IPS-20b (cell line): Measurements from ENCODE around the gene SULT6B1.
A peak's percentile ranks its signal among the peaks of the same experiment; 100 is the strongest.

Experiments used
- H3K27ac ChIP-seq: one replicate; pipeline ENCODE4 v1.5.1; 2013; ENCODE audit warnings: low read length
- H3K27me3 ChIP-seq: 2 replicates; pipeline ENCODE4 v1.6.1; 2013; ENCODE audit warnings: mild to moderate bottlenecking, low read length, inconsistent platforms; ENCODE audit not compliant: insufficient read depth
- H3K36me3 ChIP-seq: 2 replicates; pipeline ENCODE4 v1.6.1; 2013; ENCODE audit warnings: low read depth, mild to moderate bottlenecking, inconsistent platforms, low read length, moderate library complexity; ENCODE audit not compliant: insufficient read depth
- H3K4me1 ChIP-seq: 2 replicates; pipeline ENCODE4 v1.6.1; 2013; ENCODE audit warnings: mild to moderate bottlenecking, control low read depth, inconsistent platforms, low read length, moderate library complexity; ENCODE audit not compliant: insufficient read depth
- H3K4me3 ChIP-seq: 2 replicates; pipeline ENCODE4 v1.5.1; 2013; ENCODE audit warnings: mild to moderate bottlenecking, low read length, inconsistent platforms
- H3K9ac ChIP-seq: 2 replicates; pipeline ENCODE4 v1.6.1; 2013; ENCODE audit warnings: low read depth, mild to moderate bottlenecking, inconsistent platforms, low read length, moderate library complexity
- H3K9me3 ChIP-seq: 2 replicates; pipeline ENCODE4 v1.6.1; 2013; ENCODE audit warnings: mild to moderate bottlenecking, low read depth, low read length, inconsistent platforms; ENCODE audit not compliant: insufficient read depth

The SULT6B1 gene

DNA sequence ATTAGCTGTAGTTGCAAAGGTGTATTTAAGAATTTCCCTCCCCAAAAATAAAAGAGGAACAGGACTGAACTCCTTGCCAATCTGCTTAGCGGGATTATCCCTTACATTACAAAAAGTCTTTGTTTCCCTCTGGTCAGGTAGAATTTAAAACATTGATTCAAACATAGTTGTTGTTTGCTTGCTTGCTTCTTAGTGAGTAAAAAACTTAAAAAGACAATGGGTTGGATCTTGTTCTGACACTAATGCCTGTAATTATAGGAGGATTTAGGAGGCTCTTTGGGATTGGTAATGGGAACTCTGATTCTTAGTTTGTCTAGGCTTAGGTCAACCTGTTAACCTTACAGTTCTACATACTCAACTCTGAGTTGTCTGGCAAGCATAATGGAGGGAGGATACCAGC, 4.1 kb upstream of the SULT6B1 start:
- H3K27me3 ChIP-seq: no peaks in the 10 kb centered on the region
- H3K9ac ChIP-seq: peak overlapping the region; percentile 1; the same call in 1 of the 2 replicates
- no peak overlapping the region for H3K27ac ChIP-seq
- no peaks in the 10 kb centered on the region for H3K9me3 ChIP-seq
- no peaks in the 10 kb centered on the region for H3K36me3 ChIP-seq
- no peak overlapping the region for H3K4me3 ChIP-seq
- H3K4me1 ChIP-seq: peaks cover 36% of the 10 kb centered on the region

DNA sequence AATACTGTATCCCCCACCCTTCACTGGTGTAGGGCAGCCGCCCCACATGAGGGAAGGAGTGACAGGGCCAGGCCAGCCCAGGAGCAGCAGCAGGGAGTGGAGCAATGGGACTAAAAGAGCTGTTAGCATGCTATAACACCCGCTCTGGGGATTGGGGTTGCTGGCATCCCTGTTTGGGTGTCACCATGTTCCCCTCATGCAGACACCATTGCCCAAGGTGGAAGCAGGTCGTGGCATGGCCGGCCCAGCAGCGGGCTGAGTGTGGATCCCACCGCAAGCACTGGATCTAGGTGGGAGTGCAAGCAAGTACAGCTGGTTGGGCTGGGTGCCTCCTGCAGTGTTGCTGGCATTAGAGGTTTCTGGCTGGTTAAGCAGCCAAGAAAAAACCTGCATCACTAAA, 3.3 kb upstream of the SULT6B1 start:
- peak overlapping the region; percentile 38 for H3K9ac ChIP-seq
- no peaks in the 10 kb centered on the region for H3K9me3 ChIP-seq
- H3K36me3 ChIP-seq: no peaks in the 10 kb centered on the region
- no peak overlapping the region for H3K4me3 ChIP-seq
- no peaks in the 10 kb centered on the region for H3K27me3 ChIP-seq
- H3K27ac ChIP-seq: peak overlapping the region; percentile 22
- peaks cover 36% of the 10 kb centered on the region for H3K4me1 ChIP-seq

DNA sequence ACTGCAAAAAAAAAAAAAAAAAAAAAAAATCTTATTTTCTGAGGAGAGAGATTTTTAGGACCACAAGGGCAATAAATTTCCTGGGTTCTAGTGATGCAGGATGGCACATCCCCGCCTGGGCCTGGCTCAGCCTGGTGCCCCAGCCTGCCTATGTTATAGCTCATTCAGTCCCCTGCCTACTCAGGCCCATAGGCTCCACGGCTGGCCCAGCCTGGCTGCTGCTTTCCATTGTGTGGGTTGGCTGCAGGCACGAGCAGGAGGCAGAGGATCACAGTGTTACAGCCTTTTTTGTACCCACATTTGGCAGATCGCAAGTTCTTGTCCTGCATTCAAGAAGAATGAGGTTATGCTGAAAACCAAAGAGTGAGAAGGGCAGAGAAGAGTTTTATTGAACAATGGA, 2.8 kb upstream of the SULT6B1 start:
- Histone ChIP-seq H3K36me3 (no peaks in the 10 kb centered on the region), H3K27ac (peak overlapping the region; percentile 22), H3K27me3 (no peaks in the 10 kb centered on the region), H3K9ac (peak overlapping the region; percentile 38), H3K4me3 (no peak overlapping the region), H3K9me3 (no peaks in the 10 kb centered on the region), H3K4me1 (peaks cover 36% of the 10 kb centered on the region)

DNA sequence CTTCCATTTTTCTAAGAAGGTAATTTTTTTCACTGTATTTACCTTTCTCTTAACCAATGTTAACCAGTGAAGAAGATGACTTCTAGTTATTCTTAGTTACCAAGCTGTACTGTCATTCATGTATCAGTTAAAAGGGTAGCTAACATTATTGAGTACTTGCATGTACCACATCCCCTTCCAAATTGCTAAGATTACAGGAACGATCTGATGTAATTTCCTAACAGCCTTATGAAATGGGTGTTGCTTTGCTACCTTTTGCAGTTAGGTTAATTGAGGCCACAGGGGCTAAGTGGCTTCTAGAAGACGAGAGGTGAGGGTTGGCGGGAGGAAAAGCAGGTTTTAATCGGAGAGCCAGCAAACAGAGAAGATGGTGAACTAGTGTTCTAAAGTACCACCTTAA, 1.8 kb upstream of the SULT6B1 start:
- Histone ChIP-seq H3K36me3 (no peaks in the 10 kb centered on the region), H3K27me3 (no peaks in the 10 kb centered on the region), H3K27ac (peak overlapping the region; percentile 8), H3K9me3 (no peaks in the 10 kb centered on the region), H3K9ac (peak overlapping the region; percentile 8; the same call in 1 of the 2 replicates), H3K4me1 (peaks cover 36% of the 10 kb centered on the region), H3K4me3 (no peak overlapping the region)

DNA sequence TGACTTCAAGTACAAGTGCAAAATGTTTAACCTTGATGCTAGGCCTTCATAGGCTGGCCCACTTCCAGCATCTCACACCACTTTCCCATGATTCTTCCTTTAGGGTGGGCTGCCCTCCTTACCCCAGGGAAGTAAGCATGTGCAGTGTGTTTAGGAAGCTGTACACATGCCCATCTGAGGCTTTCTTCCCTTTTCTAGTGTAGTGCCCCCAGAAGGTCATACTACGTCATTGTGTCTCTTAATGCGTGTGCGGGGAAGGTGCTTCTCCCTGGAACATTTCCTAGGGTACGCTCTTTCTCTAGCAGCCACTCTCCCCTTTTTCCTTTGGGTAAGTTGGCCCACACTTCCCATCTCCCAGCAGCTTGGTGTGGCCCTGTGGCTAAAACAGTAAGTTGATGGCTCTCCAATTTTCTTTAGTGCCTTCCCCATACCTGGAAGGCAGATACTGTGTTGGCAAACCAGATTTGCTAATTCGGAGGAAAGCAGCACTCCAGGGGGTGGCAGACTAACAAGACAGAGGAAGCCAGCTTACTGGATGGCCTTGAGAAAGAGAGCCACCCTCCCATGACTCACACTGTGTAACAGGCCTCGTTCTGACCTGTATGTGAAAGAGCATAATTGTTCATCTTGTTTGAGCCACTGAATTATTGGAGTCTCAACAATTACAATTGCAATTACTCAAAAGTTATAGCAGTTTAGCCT, 1.1 kb upstream of the SULT6B1 start:
- no peaks in the 10 kb centered on the region for H3K27me3 ChIP-seq
- no peaks in the 10 kb centered on the region for H3K9me3 ChIP-seq
- peaks cover 36% of the 10 kb centered on the region for H3K4me1 ChIP-seq
- no peaks in the 10 kb centered on the region for H3K36me3 ChIP-seq
- no peak overlapping the region for H3K4me3 ChIP-seq
- peak overlapping the region; percentile 3 for H3K27ac ChIP-seq
- H3K9ac ChIP-seq: peak overlapping the region; percentile 37; the same call in 1 of the 2 replicates

DNA sequence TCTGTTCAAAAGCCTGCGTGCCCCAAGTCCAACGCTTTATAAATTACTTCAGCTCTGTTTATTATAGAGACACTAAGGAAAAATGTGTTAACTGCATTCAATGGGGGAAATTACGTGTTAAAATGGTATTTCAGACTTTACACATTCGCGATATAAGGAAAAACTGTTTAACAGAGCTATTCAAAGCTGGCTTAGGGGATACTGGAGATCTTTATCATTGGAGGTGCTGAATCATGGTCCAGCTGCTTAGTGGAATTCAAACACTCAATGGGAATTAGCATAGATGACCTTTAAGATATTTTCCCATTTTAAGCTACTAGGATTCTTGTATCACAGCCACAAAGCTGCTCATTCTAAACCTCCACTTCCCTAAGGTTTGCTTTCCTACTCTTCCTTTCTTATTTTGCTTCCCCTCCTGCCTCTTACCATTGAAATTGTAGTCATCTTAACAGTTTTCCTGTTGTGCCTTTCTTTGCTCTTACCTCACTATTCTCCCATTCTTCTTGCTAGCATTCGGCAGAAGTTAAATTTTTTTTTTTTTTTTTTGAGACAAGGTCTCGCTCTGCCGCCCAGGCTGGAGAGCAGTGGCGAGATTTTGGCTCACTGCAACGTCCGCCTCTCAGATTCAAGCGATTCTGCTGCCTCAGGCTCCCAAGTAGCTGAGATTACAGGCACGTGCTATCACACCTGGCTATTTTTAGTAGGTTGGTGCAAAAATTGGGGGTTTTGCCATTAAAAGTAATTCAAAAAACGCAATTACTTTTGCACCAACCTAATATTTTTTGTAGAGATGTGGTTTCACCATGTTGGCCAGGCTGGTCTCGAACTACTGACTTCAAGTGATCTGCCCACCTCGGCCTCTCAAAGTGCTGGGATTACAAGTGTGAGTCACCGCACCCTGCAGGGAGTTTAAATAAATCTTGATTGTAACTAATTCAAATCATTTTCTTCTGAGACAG, 6.5 kb downstream of the SULT6B1 start:
- Histone ChIP-seq H3K4me1 (no peaks in the 10 kb centered on the region; the same call in 1 of the 2 replicates), H3K9me3 (no peaks in the 10 kb centered on the region), H3K9ac (peak overlapping the region; percentile 12; the same call in 1 of the 2 replicates), H3K27me3 (no peaks in the 10 kb centered on the region), H3K4me3 (no peak overlapping the region), H3K27ac (peak overlapping the region; percentile 16), H3K36me3 (no peaks in the 10 kb centered on the region)

DNA sequence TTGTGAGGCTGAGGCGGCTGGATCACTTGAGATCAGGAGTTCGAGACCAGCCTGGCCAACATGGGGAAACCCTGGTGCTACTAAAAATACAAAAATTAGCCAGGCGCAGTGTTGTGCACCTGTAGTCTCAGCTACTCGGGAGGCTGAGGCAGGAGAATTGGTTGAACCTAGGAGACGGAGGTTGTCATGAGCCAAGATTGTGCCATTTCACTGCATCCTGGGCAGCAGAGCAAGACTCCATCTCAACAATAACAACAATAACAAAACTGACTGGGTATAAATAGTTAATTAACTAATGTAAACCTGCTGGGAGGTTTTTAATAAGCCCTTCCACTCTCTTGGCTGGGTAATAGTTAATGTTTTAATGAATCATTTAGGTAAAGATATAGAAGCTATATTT, 7.8 kb downstream of the SULT6B1 start:
- H3K4me3 ChIP-seq: no peak overlapping the region
- H3K4me1 ChIP-seq: no peaks in the 10 kb centered on the region; the same call in 1 of the 2 replicates
- peak overlapping the region; percentile 12; the same call in 1 of the 2 replicates for H3K9ac ChIP-seq
- no peak overlapping the region for H3K27ac ChIP-seq
- H3K9me3 ChIP-seq: no peaks in the 10 kb centered on the region
- no peaks in the 10 kb centered on the region for H3K27me3 ChIP-seq
- no peaks in the 10 kb centered on the region for H3K36me3 ChIP-seq

DNA sequence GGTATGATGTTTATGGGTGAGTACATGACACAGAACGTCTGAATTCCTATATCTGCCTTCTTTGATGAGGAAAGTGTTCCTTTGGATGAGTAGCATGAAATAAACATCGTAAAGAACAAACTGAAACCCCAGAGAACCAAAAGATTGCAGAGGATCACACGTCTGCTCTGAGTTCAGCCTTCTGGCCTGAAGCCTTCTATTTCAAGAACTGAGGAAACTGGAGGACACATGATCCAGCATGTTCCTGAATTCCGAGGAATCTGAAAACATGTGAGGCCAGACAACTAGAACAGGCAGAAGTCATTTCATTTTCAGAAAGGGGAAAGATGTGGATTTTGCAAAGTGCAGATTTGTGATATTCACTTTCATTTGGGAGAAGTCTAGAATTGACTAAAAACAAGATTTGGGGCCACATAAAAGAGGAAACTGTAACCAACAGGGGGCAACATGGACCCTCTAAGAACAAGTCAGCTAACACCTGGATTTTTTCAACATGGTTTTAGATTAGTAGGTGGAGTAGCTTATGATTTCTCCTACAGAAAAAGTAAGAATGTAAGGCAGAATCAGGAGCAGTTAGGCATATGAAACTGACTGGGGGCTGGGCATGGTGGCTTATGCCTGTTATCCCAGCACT, 8.3 kb downstream of the SULT6B1 start:
- no peaks in the 10 kb centered on the region for H3K9me3 ChIP-seq
- H3K4me3 ChIP-seq: no peak overlapping the region
- no peaks in the 10 kb centered on the region; the same call in 1 of the 2 replicates for H3K4me1 ChIP-seq
- no peaks in the 10 kb centered on the region for H3K36me3 ChIP-seq
- H3K27ac ChIP-seq: no peak overlapping the region
- no peaks in the 10 kb centered on the region for H3K27me3 ChIP-seq
- H3K9ac ChIP-seq: no peak overlapping the region; the same call in 1 of the 2 replicates

DNA sequence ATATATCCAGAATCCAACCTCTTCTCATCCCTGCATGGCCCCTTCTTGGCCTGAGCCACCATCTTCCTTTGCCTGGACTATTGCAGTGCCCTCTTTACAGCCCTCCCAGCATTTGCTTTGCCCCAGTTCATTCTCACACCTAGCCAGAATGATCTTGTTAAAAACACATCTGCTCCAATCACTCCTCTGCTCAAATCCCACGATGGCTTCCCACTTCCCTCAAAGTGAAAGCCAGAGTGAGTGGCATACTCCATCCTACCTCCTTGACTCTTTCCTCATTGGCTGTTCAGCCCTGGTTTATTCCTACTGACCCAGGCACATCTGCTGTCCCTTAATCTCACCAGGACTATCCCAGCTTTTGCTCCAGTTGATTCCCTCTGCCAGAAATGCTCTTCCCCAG, 14.7 kb downstream of the SULT6B1 start:
- Histone ChIP-seq H3K4me3 (no peak overlapping the region), H3K27ac (no peak overlapping the region), H3K9ac (no peak overlapping the region), H3K36me3 (no peaks in the 10 kb centered on the region), H3K4me1 (no peaks in the 10 kb centered on the region), H3K27me3 (no peaks in the 10 kb centered on the region), H3K9me3 (no peaks in the 10 kb centered on the region)

DNA sequence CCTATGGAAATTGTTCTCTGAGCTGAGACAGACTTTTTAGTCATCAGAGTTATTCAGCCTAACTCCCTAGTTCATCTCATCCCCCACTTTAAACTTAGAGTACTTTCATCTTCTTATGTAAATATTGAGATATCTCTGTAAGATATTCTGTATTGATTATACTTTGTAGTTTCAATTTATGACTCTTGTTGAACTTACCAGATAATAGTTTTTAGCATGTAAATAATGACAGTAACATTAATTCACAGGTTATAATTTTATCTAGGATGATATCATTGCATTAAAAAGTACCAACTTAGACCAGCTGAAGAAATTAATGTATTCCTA, 16.9 kb downstream of the SULT6B1 start:
- Histone ChIP-seq H3K36me3 (no peaks in the 10 kb centered on the region), H3K27ac (no peak overlapping the region), H3K27me3 (no peaks in the 10 kb centered on the region), H3K4me3 (no peak overlapping the region), H3K9ac (no peak overlapping the region), H3K4me1 (no peaks in the 10 kb centered on the region), H3K9me3 (no peaks in the 10 kb centered on the region)

DNA sequence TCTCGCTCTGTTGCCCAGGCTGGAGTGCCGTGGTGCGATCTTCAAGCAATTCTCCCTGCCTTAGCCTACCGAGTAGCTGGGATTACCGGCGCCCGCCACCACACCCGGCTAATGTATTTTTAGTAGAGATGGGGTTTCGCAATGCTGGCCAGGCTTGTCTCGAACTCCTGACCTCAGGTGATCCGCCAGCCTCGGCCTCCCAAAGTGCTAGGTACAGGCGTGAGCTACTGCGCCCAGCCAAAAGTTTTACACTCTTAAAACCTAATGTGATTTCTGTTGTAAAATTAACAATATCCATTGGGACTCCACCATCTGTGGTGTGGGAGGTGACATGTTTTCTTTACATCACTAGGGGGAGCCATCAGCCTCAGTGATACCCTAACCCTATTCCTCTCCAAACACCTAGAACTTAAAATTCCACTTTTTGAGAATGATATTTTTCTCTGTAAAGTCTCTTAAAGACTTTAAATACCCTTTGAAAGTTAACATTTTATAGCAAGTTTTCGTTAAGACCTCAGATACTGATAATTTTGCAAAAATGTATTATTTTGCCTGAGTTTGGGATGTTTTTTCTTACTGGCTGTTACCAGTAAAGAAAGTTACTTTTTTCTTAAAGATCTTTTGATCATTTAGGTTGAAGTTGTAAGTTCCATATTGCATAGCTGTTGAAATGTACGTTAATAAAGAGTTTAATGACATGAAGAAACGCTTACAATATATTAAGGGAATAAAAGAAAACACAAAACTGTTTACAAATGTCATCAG, 20.1 kb downstream of the SULT6B1 start:
- Histone ChIP-seq H3K36me3 (no peaks in the 10 kb centered on the region), H3K27me3 (no peaks in the 10 kb centered on the region), H3K27ac (no peak overlapping the region), H3K9me3 (peaks cover 7% of the 10 kb centered on the region; the same call in 1 of the 2 replicates), H3K9ac (no peak overlapping the region), H3K4me1 (no peaks in the 10 kb centered on the region), H3K4me3 (no peak overlapping the region)
